ENCODE measurements around the gene EGF. TPM values are rescaled to one million over a fixed set of nuclear protein-coding genes. Genes with fewer than 3 reads are reported as not detected.

Gene EGF
- total and polyA plus RNA-seq, 10 donors, result 0.03 to 2.5 (median 0.88) TPM; not detected in 1

- TF ChIP-seq POLR2AphosphoS5 (IDR thresholded peaks at IDR 0.05), result no peak
- no peak for TF ChIP-seq POLR2A (IDR thresholded peaks at IDR 0.05)
- TF ChIP-seq CTCF (IDR thresholded peaks at IDR 0.05 in 8 of 11, conservative IDR thresholded peaks at IDR 0.05 in 3 of 11), result no peak
- no peak overlapping the region for H3K4me3 ChIP-seq
- 78 to 87% (median 82%) methylated on average over 13 of the region's 13 CpGs for WGBS, 5 donors
Observed at GRCh38 chr4:109989044-109989443, 76.4 kb downstream of the EGF start.

GRCh38 chr4:109989618-109990017, 76.9 kb downstream of the EGF start:
- H3K4me1 ChIP-seq, result peaks cover 0 to 25% (median 5%) of the 10 kb centered on the region in 6 donors
- intact Hi-C loops (cut with DNase I; ENCODE audit: low total_unique reads), result no loop called here
- no peaks in the 10 kb centered on the region for H3K36me3 ChIP-seq
- peaks cover 0 to 5% (median 0%) of the 10 kb centered on the region in 7 donors for H3K27me3 ChIP-seq (replicated peaks in 1 of 7)
- H3K9me3 ChIP-seq, result peaks cover 0 to 9% (median 0%) of the 10 kb centered on the region in 8 donors
- H3K27ac ChIP-seq, result no peak overlapping the region
- WGBS, 5 donors, result 82 to 95% (median 90%) methylated on average over 6 of the region's 6 CpGs
- no peak for TF ChIP-seq CTCF (IDR thresholded peaks at IDR 0.05 in 8 of 11, conservative IDR thresholded peaks at IDR 0.05 in 3 of 11)
- TF ChIP-seq POLR2A (IDR thresholded peaks at IDR 0.05), result no peak
- TF ChIP-seq POLR2AphosphoS5 (IDR thresholded peaks at IDR 0.05), result no peak
- no peak for DNase-seq
- no peak overlapping the region for H3K4me3 ChIP-seq

More at GRCh38 chr4:109989044-109989443, 76.4 kb downstream of the EGF start:
- Histone ChIP-seq H3K27me3 (replicated peaks in 1 of 7) (peaks cover 0 to 5% (median 0%) of the 10 kb centered on the region in 7 donors), H3K27ac (no peak overlapping the region), H3K9me3 (peaks cover 0 to 9% (median 0%) of the 10 kb centered on the region in 8 donors), H3K4me1 (peaks cover 0 to 20% (median 4%) of the 10 kb centered on the region in 6 donors), H3K36me3 (no peaks in the 10 kb centered on the region)
- DNase-seq, result no peak
- intact Hi-C loops (cut with DNase I; ENCODE audit: low total_unique reads), result no loop called here

- DNase-seq, result no peak
- intact Hi-C loops (cut with DNase I; ENCODE audit: low total_unique reads), result no loop called here
- no peak overlapping the region for H3K4me3 ChIP-seq
- TF ChIP-seq POLR2AphosphoS5 (IDR thresholded peaks at IDR 0.05) (no peak), CTCF (IDR thresholded peaks at IDR 0.05 in 8 of 11, conservative IDR thresholded peaks at IDR 0.05 in 3 of 11) (no peak), POLR2A (IDR thresholded peaks at IDR 0.05) (no peak)
- H3K36me3 ChIP-seq, result no peaks in the 10 kb centered on the region
- H3K27ac ChIP-seq, result peak overlapping the region in 3 of 8 donors; percentile 6 to 59 (median 47)
- peaks cover 0 to 28% (median 5%) of the 10 kb centered on the region in 6 donors for H3K4me1 ChIP-seq
- peaks cover 0 to 9% (median 0%) of the 10 kb centered on the region in 8 donors for H3K9me3 ChIP-seq
- 39 to 51% (median 43%) methylated on average over 5 of the region's 5 CpGs for WGBS, 5 donors
- H3K27me3 ChIP-seq (replicated peaks in 1 of 7), result peaks cover 0 to 11% (median 0%) of the 10 kb centered on the region in 7 donors
Observed at GRCh38 chr4:109990261-109991257, 77.9 kb downstream of the EGF start.

GRCh38 chr4:109993116-109993515, 80.4 kb downstream of the EGF start:
- DNase-seq, result no peak
- Histone ChIP-seq H3K9me3 (peaks cover 0 to 9% (median 0%) of the 10 kb centered on the region in 8 donors), H3K27ac (no peak overlapping the region), H3K4me1 (peaks cover 0 to 31% (median 5%) of the 10 kb centered on the region in 6 donors), H3K36me3 (no peaks in the 10 kb centered on the region), H3K27me3 (replicated peaks in 1 of 7) (peaks cover 0 to 26% (median 0%) of the 10 kb centered on the region in 7 donors), H3K4me3 (no peak overlapping the region)
- TF ChIP-seq POLR2AphosphoS5 (IDR thresholded peaks at IDR 0.05) (no peak), POLR2A (IDR thresholded peaks at IDR 0.05) (no peak), CTCF (IDR thresholded peaks at IDR 0.05 in 8 of 11, conservative IDR thresholded peaks at IDR 0.05 in 3 of 11) (no peak)
- WGBS, 5 donors, result 77 to 86% (median 81%) methylated on average over 4 of the region's 4 CpGs
- intact Hi-C loops (cut with DNase I; ENCODE audit: low total_unique reads), result no loop called here
